C4-2B (cell line): ENCODE measurements around the gene FOXC2.

Experiments used
- H3K27ac ChIP-seq: fragments of 450-650 bp; 2 replicates; pipeline ENCODE4 v1.5.1; 2017
- ZFX ChIP-seq: fragments of 450-650 bp; IDR thresholded peaks from 2 replicates; pipeline ENCODE4 v1.6.1; 2017
- TF ChIP-seq, protein P1 (sequence below): fragments of 450-650 bp; conservative IDR thresholded peaks from 2 replicates; pipeline ENCODE4 v1.5.1; 2017; ENCODE audit warnings: mild to moderate bottlenecking

FOXC2 gene

GRCh38 chr16:86597126-86597879 lies 30.7 kb downstream of the FOXC2 start:
- no peak overlapping the region for H3K27ac ChIP-seq
- TF ChIP-seq, protein P1, sequence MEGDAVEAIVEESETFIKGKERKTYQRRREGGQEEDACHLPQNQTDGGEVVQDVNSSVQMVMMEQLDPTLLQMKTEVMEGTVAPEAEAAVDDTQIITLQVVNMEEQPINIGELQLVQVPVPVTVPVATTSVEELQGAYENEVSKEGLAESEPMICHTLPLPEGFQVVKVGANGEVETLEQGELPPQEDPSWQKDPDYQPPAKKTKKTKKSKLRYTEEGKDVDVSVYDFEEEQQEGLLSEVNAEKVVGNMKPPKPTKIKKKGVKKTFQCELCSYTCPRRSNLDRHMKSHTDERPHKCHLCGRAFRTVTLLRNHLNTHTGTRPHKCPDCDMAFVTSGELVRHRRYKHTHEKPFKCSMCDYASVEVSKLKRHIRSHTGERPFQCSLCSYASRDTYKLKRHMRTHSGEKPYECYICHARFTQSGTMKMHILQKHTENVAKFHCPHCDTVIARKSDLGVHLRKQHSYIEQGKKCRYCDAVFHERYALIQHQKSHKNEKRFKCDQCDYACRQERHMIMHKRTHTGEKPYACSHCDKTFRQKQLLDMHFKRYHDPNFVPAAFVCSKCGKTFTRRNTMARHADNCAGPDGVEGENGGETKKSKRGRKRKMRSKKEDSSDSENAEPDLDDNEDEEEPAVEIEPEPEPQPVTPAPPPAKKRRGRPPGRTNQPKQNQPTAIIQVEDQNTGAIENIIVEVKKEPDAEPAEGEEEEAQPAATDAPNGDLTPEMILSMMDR, result no peak
- TF ChIP-seq ZFX, result no peak

- TF ChIP-seq, protein P1, result no peak
- TF ChIP-seq ZFX, result no peak
- no peak overlapping the region for H3K27ac ChIP-seq
Measured at GRCh38 chr16:86597880-86598606, 31.4 kb downstream of the FOXC2 start.

- TF ChIP-seq ZFX, result no peak
- TF ChIP-seq, protein P1, result no peak
- H3K27ac ChIP-seq, result no peak overlapping the region
Measured at GRCh38 chr16:86598607-86599565, 32.3 kb downstream of the FOXC2 start.

DNA sequence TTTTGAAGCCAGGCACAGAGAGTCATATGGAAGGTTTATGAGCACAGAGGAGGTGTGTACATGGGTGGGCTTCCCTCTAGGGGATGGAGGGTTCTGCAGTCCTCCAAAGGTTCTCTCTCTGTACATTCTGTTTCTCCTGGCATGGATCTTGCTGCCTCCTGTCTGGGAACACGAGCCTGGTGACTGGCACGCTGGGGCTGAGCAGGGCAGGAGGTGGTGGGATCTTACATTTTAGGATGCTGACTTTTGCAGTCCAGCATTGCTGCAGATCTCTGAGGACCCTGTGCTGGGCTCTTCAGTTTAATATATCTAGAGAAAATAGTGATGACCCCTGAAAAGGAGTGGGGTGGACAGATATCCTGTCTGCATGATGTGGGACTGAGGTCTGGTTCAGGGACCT lies 34.7 kb downstream of the FOXC2 start:
- H3K27ac ChIP-seq, result no peak overlapping the region
- TF ChIP-seq, protein P1, result no peak

DNA sequence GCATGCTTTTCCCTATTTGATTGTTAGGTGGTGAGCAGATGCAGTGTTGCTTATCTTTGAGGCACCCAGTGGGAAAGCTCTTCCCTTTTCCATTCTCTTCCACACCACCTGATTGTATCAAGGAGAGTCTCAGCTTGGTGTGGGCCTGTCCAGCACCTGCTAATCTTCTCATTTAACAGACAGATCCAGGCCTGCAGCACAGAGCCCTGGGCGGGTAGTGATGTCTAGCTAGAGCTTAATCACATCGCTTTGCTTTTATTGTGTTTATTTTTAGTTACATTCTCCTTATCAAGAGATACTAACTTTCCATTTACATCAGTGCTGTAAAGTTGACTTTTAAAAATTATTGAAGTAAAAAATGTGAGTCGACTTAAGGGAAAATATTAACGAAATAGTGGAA lies 35.9 kb downstream of the FOXC2 start:
- no peak overlapping the region for H3K27ac ChIP-seq
- TF ChIP-seq, protein P1, result no peak
- TF ChIP-seq ZFX, result no peak

- H3K27ac ChIP-seq, result no peak overlapping the region
- no peak for TF ChIP-seq ZFX
- TF ChIP-seq, protein P1, result no peak
Measured at GRCh38 chr16:86604436-86605193, 38.0 kb downstream of the FOXC2 start.
